SK-N-MC (cell line): Measurements from ENCODE around the gene MOV10L1.

Source experiments
- EZH2 ChIP-seq: fragments of 200-600 bp; sonication (generic); IDR thresholded peaks from one replicate; pipeline ENCODE4 v1.6.1; 2017; ENCODE audit warnings: antibody characterized with exemption
- FOXP2 ChIP-seq: optimal IDR thresholded peaks from 2 replicates; pipeline ENCODE3; 2011; ENCODE audit warnings: mild to moderate bottlenecking, moderate library complexity; ENCODE audit not compliant: insufficient read depth; ENCODE audit errors: extremely low read length, control extremely low read depth
- POLR2AphosphoS5 ChIP-seq: IDR thresholded peaks from 2 replicates; pipeline ENCODE4 v1.6.1; 2012; ENCODE audit warnings: mild to moderate bottlenecking, low read depth, low read length, borderline replicate concordance

GRCh38 chr22:50061141-50061823 lies 28.5 kb upstream of the MOV10L1 start:
- no peak for TF ChIP-seq POLR2AphosphoS5
- TF ChIP-seq EZH2 = no peak
- no peak for TF ChIP-seq FOXP2
